ENCODE measurements around the gene LDAH.

LDAH gene

GRCh38 chr2:20704886-20705285, 118.0 kb downstream of the LDAH start:
- no peak overlapping the region for H4K8ac ChIP-seq (ENCODE audit: low read depth, low read length)
- H3K27ac ChIP-seq (replicated peaks; ENCODE audit: low read length): no peak overlapping the region
- H3K9ac ChIP-seq (ENCODE audit: low read depth, low read length, poor library complexity): no peak overlapping the region
- no peak overlapping the region for H3K4me3 ChIP-seq (ENCODE audit: low read length in 2 of 2)
- H2AFZ ChIP-seq (ENCODE audit: low read length): no peak overlapping the region
- no peak overlapping the region for H2BK5ac ChIP-seq (ENCODE audit: low read length)
- H3K9me3 ChIP-seq (replicated peaks in 1 of 2; ENCODE audit: control insufficient read depth in 2 of 2, insufficient read depth in 1 of 2, low read depth in 1 of 2, low read length in 2 of 2): no peaks in the 10 kb centered on the region
- H3K23ac ChIP-seq (ENCODE audit: low read depth, low read length, poor library complexity): no peak overlapping the region
- no peak overlapping the region for H4K91ac ChIP-seq (ENCODE audit: low read depth, low read length, poor library complexity)
- no CpG with 5 or more reads among the region's 1 CpG for WGBS, 2 donors (ENCODE audit: extremely low coverage in 2 of 2, insufficient read length in 2 of 2, insufficient replicate concordance in 1 of 2)
- H3K4me1 ChIP-seq (ENCODE audit: control insufficient read depth in 2 of 2, insufficient read depth in 1 of 2, low read depth in 1 of 2, low read length in 2 of 2): peaks cover 2 to 3% of the 10 kb centered on the region in 2 donors
- no peak for DNase-seq (ENCODE audit: low spot score)
- H3K4ac ChIP-seq (ENCODE audit: low read length): no peak overlapping the region
- H3K79me1 ChIP-seq (ENCODE audit: low read depth, low read length): no peaks in the 10 kb centered on the region
- no peak overlapping the region for H3K14ac ChIP-seq (ENCODE audit: low read length)
- no peaks in the 10 kb centered on the region for H3K27me3 ChIP-seq (ENCODE audit: control insufficient read depth in 3 of 3, insufficient read depth in 3 of 3, low read depth in 1 of 3, low read length in 3 of 3)
- H3K18ac ChIP-seq (ENCODE audit: low read length): no peak overlapping the region
- peaks cover 2 to 21% of the 10 kb centered on the region in 2 donors for H3K36me3 ChIP-seq (replicated peaks in 1 of 2; ENCODE audit: control insufficient read depth in 2 of 2, insufficient read depth in 2 of 2, low read length in 2 of 2)
- H2AK5ac ChIP-seq (ENCODE audit: low read depth, low read length): no peak overlapping the region
- no peak overlapping the region for H2BK120ac ChIP-seq (ENCODE audit: low read depth, low read length)
- no peak overlapping the region for H2BK12ac ChIP-seq (ENCODE audit: low read length)
- no peak overlapping the region for H3K4me2 ChIP-seq (ENCODE audit: insufficient read depth, low read length, poor library complexity, severe bottlenecking)
- H2BK15ac ChIP-seq (ENCODE audit: low read length): no peak overlapping the region

DNA sequence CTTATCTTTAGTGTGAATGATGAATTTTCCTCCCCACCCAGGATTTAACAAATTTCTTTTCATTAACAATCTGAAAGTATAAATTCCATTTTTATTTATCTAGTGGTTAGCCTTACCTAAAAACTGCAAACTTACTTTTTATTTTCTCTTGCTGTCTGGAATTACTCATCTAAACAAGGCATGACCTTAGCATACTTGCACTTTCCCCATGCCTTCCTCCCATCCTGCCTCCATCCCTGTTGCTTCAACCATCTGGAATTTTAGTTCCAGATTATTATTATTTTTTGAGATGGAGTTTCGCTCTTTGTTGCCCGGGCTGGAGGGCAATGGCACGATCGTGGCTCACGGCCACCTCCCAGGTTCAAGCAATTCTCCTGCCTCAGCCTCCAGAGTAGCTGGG, 120.3 kb downstream of the LDAH start:
- Histone ChIP-seq H3K4ac (ENCODE audit: low read length) (no peak overlapping the region), H3K14ac (ENCODE audit: low read length) (no peak overlapping the region), H3K18ac (ENCODE audit: low read length) (no peak overlapping the region), H3K4me3 (ENCODE audit: low read length in 2 of 2) (no peak overlapping the region), H3K4me2 (ENCODE audit: insufficient read depth, low read length, poor library complexity, severe bottlenecking) (no peak overlapping the region), H3K9me3 (replicated peaks in 1 of 2; ENCODE audit: control insufficient read depth in 2 of 2, insufficient read depth in 1 of 2, low read depth in 1 of 2, low read length in 2 of 2) (no peaks in the 10 kb centered on the region), H2AK5ac (ENCODE audit: low read depth, low read length) (no peak overlapping the region), H4K91ac (ENCODE audit: low read depth, low read length, poor library complexity) (no peak overlapping the region), H4K8ac (ENCODE audit: low read depth, low read length) (no peak overlapping the region), H3K23ac (ENCODE audit: low read depth, low read length, poor library complexity) (no peak overlapping the region), H3K36me3 (replicated peaks in 1 of 2; ENCODE audit: control insufficient read depth in 2 of 2, insufficient read depth in 2 of 2, low read length in 2 of 2) (peaks cover 2 to 41% of the 10 kb centered on the region in 2 donors), H3K79me1 (ENCODE audit: low read depth, low read length) (no peaks in the 10 kb centered on the region), H2BK12ac (ENCODE audit: low read length) (no peak overlapping the region), H2AFZ (ENCODE audit: low read length) (no peak overlapping the region), H2BK15ac (ENCODE audit: low read length) (no peak overlapping the region), H2BK5ac (ENCODE audit: low read length) (no peak overlapping the region), H3K27ac (replicated peaks; ENCODE audit: low read length) (no peak overlapping the region), H3K4me1 (ENCODE audit: control insufficient read depth in 2 of 2, insufficient read depth in 1 of 2, low read depth in 1 of 2, low read length in 2 of 2) (peaks cover under 1% of the 10 kb centered on the region in 2 donors), H3K9ac (ENCODE audit: low read depth, low read length, poor library complexity) (no peak overlapping the region), H2BK120ac (ENCODE audit: low read depth, low read length) (no peak overlapping the region), H3K27me3 (ENCODE audit: control insufficient read depth in 3 of 3, insufficient read depth in 3 of 3, low read depth in 1 of 3, low read length in 3 of 3) (no peaks in the 10 kb centered on the region)
- no peak for DNase-seq (ENCODE audit: low spot score)
- no CpG with 5 or more reads among the region's 5 CpGs for WGBS, 2 donors (ENCODE audit: extremely low coverage in 2 of 2, insufficient read length in 2 of 2, insufficient replicate concordance in 1 of 2)

- Histone ChIP-seq H2BK12ac (ENCODE audit: low read length) (no peak overlapping the region), H2BK5ac (ENCODE audit: low read length) (no peak overlapping the region), H3K79me1 (ENCODE audit: low read depth, low read length) (no peaks in the 10 kb centered on the region), H4K8ac (ENCODE audit: low read depth, low read length) (no peak overlapping the region), H2BK120ac (ENCODE audit: low read depth, low read length) (no peak overlapping the region), H3K9ac (ENCODE audit: low read depth, low read length, poor library complexity) (no peak overlapping the region), H3K27ac (replicated peaks; ENCODE audit: low read length) (no peak overlapping the region), H2BK15ac (ENCODE audit: low read length) (no peak overlapping the region), H3K4ac (ENCODE audit: low read length) (no peak overlapping the region), H4K91ac (ENCODE audit: low read depth, low read length, poor library complexity) (no peak overlapping the region), H3K4me1 (ENCODE audit: control insufficient read depth in 2 of 2, insufficient read depth in 1 of 2, low read depth in 1 of 2, low read length in 2 of 2) (peaks cover 0 to 2% of the 10 kb centered on the region in 2 donors), H3K27me3 (ENCODE audit: control insufficient read depth in 3 of 3, insufficient read depth in 3 of 3, low read depth in 1 of 3, low read length in 3 of 3) (no peaks in the 10 kb centered on the region), H3K9me3 (replicated peaks in 1 of 2; ENCODE audit: control insufficient read depth in 2 of 2, insufficient read depth in 1 of 2, low read depth in 1 of 2, low read length in 2 of 2) (no peaks in the 10 kb centered on the region), H3K18ac (ENCODE audit: low read length) (no peak overlapping the region), H3K4me3 (ENCODE audit: low read length in 2 of 2) (no peak overlapping the region), H3K4me2 (ENCODE audit: insufficient read depth, low read length, poor library complexity, severe bottlenecking) (no peak overlapping the region), H2AFZ (ENCODE audit: low read length) (no peak overlapping the region), H3K23ac (ENCODE audit: low read depth, low read length, poor library complexity) (no peak overlapping the region), H3K14ac (ENCODE audit: low read length) (no peak overlapping the region), H3K36me3 (replicated peaks in 1 of 2; ENCODE audit: control insufficient read depth in 2 of 2, insufficient read depth in 2 of 2, low read length in 2 of 2) (peaks cover 4 to 51% of the 10 kb centered on the region in 2 donors), H2AK5ac (ENCODE audit: low read depth, low read length) (no peak overlapping the region)
- DNase-seq (ENCODE audit: low spot score): no peak
- WGBS, 2 donors (ENCODE audit: extremely low coverage in 2 of 2, insufficient read length in 2 of 2, insufficient replicate concordance in 1 of 2): no CpG with 5 or more reads among the region's 4 CpGs
Measured at GRCh38 chr2:20698916-20699613, 123.8 kb downstream of the LDAH start.

DNA sequence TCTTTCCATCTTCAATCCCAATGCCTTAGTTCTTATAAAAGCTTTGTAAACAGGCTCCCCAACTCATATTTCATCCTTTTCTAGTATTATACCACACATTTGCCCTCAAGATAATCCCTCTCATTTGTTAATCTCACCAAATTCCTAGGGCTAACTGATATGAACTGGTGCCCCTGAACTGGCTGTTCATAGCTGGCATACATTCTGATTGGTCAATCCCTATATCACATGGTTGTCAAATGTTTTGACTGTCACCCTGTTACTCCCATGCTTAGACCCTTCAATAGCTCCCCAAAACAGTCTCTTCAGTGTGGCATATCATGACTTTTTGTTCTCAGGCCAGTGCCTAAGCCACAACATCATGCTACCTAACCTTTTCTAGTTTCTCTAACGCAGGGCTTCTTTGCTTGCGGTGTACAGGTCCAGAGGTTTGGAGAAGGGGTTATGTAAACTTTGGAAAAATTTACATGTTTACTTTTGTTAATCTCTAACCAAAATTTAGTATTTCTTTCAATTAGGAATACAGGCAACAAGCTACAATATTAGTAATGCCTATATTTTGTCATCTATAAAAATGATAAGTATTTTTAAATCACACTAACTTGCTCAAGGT, 125.5 kb downstream of the LDAH start:
- H3K4me3 ChIP-seq (ENCODE audit: low read length in 2 of 2): no peak overlapping the region
- no peak overlapping the region for H2BK12ac ChIP-seq (ENCODE audit: low read length)
- no peak overlapping the region for H2AK5ac ChIP-seq (ENCODE audit: low read depth, low read length)
- H3K4me1 ChIP-seq (ENCODE audit: control insufficient read depth in 2 of 2, insufficient read depth in 1 of 2, low read depth in 1 of 2, low read length in 2 of 2): peaks cover 0 to 2% of the 10 kb centered on the region in 2 donors
- H3K27ac ChIP-seq (replicated peaks; ENCODE audit: low read length): no peak overlapping the region
- H3K9me3 ChIP-seq (replicated peaks in 1 of 2; ENCODE audit: control insufficient read depth in 2 of 2, insufficient read depth in 1 of 2, low read depth in 1 of 2, low read length in 2 of 2): no peaks in the 10 kb centered on the region
- no peak overlapping the region for H3K14ac ChIP-seq (ENCODE audit: low read length)
- H3K36me3 ChIP-seq (replicated peaks in 1 of 2; ENCODE audit: control insufficient read depth in 2 of 2, insufficient read depth in 2 of 2, low read length in 2 of 2): peaks cover 6 to 63% of the 10 kb centered on the region in 2 donors
- no peaks in the 10 kb centered on the region for H3K27me3 ChIP-seq (ENCODE audit: control insufficient read depth in 3 of 3, insufficient read depth in 3 of 3, low read depth in 1 of 3, low read length in 3 of 3)
- no peaks in the 10 kb centered on the region for H3K79me1 ChIP-seq (ENCODE audit: low read depth, low read length)
- H3K4me2 ChIP-seq (ENCODE audit: insufficient read depth, low read length, poor library complexity, severe bottlenecking): no peak overlapping the region
- no CpG with 5 or more reads among the region's 2 CpGs for WGBS, 2 donors (ENCODE audit: extremely low coverage in 2 of 2, insufficient read length in 2 of 2, insufficient replicate concordance in 1 of 2)
- no peak overlapping the region for H2BK15ac ChIP-seq (ENCODE audit: low read length)
- no peak overlapping the region for H4K8ac ChIP-seq (ENCODE audit: low read depth, low read length)
- H2AFZ ChIP-seq (ENCODE audit: low read length): no peak overlapping the region
- H3K4ac ChIP-seq (ENCODE audit: low read length): no peak overlapping the region
- H4K91ac ChIP-seq (ENCODE audit: low read depth, low read length, poor library complexity): no peak overlapping the region
- no peak overlapping the region for H2BK120ac ChIP-seq (ENCODE audit: low read depth, low read length)
- no peak overlapping the region for H2BK5ac ChIP-seq (ENCODE audit: low read length)
- no peak overlapping the region for H3K18ac ChIP-seq (ENCODE audit: low read length)
- no peak overlapping the region for H3K9ac ChIP-seq (ENCODE audit: low read depth, low read length, poor library complexity)
- no peak for DNase-seq (ENCODE audit: low spot score)
- no peak overlapping the region for H3K23ac ChIP-seq (ENCODE audit: low read depth, low read length, poor library complexity)
